H9 (cell line): Measurements from ENCODE around the gene MRC2. TPM values are rescaled to one million over a fixed set of nuclear protein-coding genes. Genes with fewer than 3 reads are reported as not detected.
A peak's percentile ranks its signal among the peaks of the same experiment; 100 is the strongest.

Experiments
- DNase-seq: peaks from one replicate; pipeline ENCODE4 v3.0.0-alpha.2; 2017
- H2AFZ ChIP-seq: one replicate; pipeline ENCODE4 v1.6.1; 2013; ENCODE audit warnings: mild to moderate bottlenecking, low read length, control low read depth, moderate library complexity
- H2AK5ac ChIP-seq: 2 replicates; pipeline ENCODE4 v1.6.1; 2013; ENCODE audit warnings: low read length, control low read depth, mixed read lengths; ENCODE audit not compliant: insufficient read length
- H2BK120ac ChIP-seq: one replicate; pipeline ENCODE4 v1.6.1; 2013; ENCODE audit warnings: low read depth, mild to moderate bottlenecking, low read length, control low read depth, inconsistent platforms; ENCODE audit not compliant: poor library complexity, severe bottlenecking
- H2BK12ac ChIP-seq: 2 replicates; pipeline ENCODE4 v1.6.1; 2013; ENCODE audit warnings: low read length, control low read depth, mixed read lengths, low read depth; ENCODE audit not compliant: insufficient read length
- H2BK15ac ChIP-seq: 2 replicates; pipeline ENCODE4 v1.6.1; 2013; ENCODE audit warnings: low read depth, low read length, control low read depth
- H2BK20ac ChIP-seq: one replicate; pipeline ENCODE4 v1.6.1; 2013; ENCODE audit warnings: low read depth, mild to moderate bottlenecking, low read length, control low read depth, inconsistent platforms; ENCODE audit not compliant: poor library complexity, severe bottlenecking
- H2BK5ac ChIP-seq: 2 replicates; pipeline ENCODE4 v1.6.1; 2013; ENCODE audit warnings: low read length, control low read depth, mixed read lengths; ENCODE audit not compliant: insufficient read length
- H3K14ac ChIP-seq: 2 replicates; pipeline ENCODE4 v1.6.1; 2013; ENCODE audit warnings: low read length, control low read depth; ENCODE audit not compliant: insufficient read depth
- H3K18ac ChIP-seq: 2 replicates; pipeline ENCODE4 v1.6.1; 2013; ENCODE audit warnings: low read depth, mild to moderate bottlenecking, mixed read lengths, low read length, control low read depth; ENCODE audit not compliant: insufficient read length
- H3K23ac ChIP-seq: 2 replicates; pipeline ENCODE4 v1.6.1; 2013; ENCODE audit warnings: low read length, control low read depth, mixed read lengths, low read depth; ENCODE audit not compliant: insufficient read length
- H3K23me2 ChIP-seq: 2 replicates; pipeline ENCODE4 v1.6.1; 2013; ENCODE audit warnings: low read depth, mild to moderate bottlenecking, mixed read lengths, low read length, control low read depth; ENCODE audit not compliant: insufficient read length, poor library complexity, severe bottlenecking
- H3K27ac ChIP-seq: 2 replicates; pipeline ENCODE4 v1.5.1; 2013; ENCODE audit warnings: low read length, control low read depth, mixed read lengths, low read depth; ENCODE audit not compliant: insufficient read length
- H3K27me3 ChIP-seq: 2 replicates; pipeline ENCODE4 v1.6.1; 2013; ENCODE audit warnings: low read length, control low read depth, inconsistent platforms; ENCODE audit not compliant: insufficient read depth
- H3K4ac ChIP-seq: 2 replicates; pipeline ENCODE4 v1.6.1; 2013; ENCODE audit warnings: low read depth, mild to moderate bottlenecking, control low read depth, inconsistent platforms, low read length, moderate library complexity
- H3K4me1 ChIP-seq: 2 replicates; pipeline ENCODE4 v1.6.1; 2013; ENCODE audit warnings: low read length, control low read depth, inconsistent platforms; ENCODE audit not compliant: insufficient read depth
- H3K4me2 ChIP-seq: 2 replicates; pipeline ENCODE4 v1.6.1; 2013; ENCODE audit warnings: low read length, control low read depth, mixed read lengths; ENCODE audit not compliant: insufficient read length, insufficient read depth
- H3K56ac ChIP-seq: 2 replicates; pipeline ENCODE4 v1.6.1; 2013; ENCODE audit warnings: low read depth, mild to moderate bottlenecking, mixed read lengths, low read length, control low read depth; ENCODE audit not compliant: insufficient read length
- H3K79me1 ChIP-seq: 2 replicates; pipeline ENCODE4 v1.6.1; 2013; ENCODE audit warnings: low read depth, mild to moderate bottlenecking, moderate library complexity, low read length, control low read depth, inconsistent platforms; ENCODE audit not compliant: insufficient read depth, poor library complexity, severe bottlenecking
- H3K79me2 ChIP-seq: 2 replicates; pipeline ENCODE4 v1.6.1; 2013; ENCODE audit warnings: low read length, control low read depth, inconsistent platforms; ENCODE audit not compliant: insufficient read depth
- H3K9ac ChIP-seq: 2 replicates; pipeline ENCODE4 v1.6.1; 2013; ENCODE audit warnings: low read length, control low read depth, mixed read lengths; ENCODE audit not compliant: insufficient read length; ENCODE audit errors: extremely low read depth
- H3K9me3 ChIP-seq: one replicate; pipeline ENCODE4 v1.6.1; 2013; ENCODE audit warnings: low read depth, low read length, inconsistent platforms; ENCODE audit not compliant: control insufficient read depth
- H3T11ph ChIP-seq: one replicate; pipeline ENCODE4 v1.6.1; 2013; ENCODE audit warnings: mild to moderate bottlenecking, low read length, control low read depth, inconsistent platforms
- H4K20me1 ChIP-seq: one replicate; pipeline ENCODE4 v1.6.1; 2013; ENCODE audit not compliant: control insufficient read depth, insufficient read length, insufficient read depth
- H4K5ac ChIP-seq: 2 replicates; pipeline ENCODE4 v1.6.1; 2013; ENCODE audit warnings: low read depth, mild to moderate bottlenecking, mixed read lengths, low read length, control low read depth; ENCODE audit not compliant: insufficient read length
- H4K8ac ChIP-seq: replicated peaks from 2 replicates; pipeline ENCODE4 v1.6.1; 2013; ENCODE audit warnings: low read length, control low read depth, mixed read lengths, low read depth; ENCODE audit not compliant: insufficient read length
- H4K91ac ChIP-seq: 2 replicates; pipeline ENCODE4 v1.6.1; 2013; ENCODE audit warnings: low read depth, mild to moderate bottlenecking, moderate library complexity, mixed read lengths, low read length, control low read depth; ENCODE audit not compliant: insufficient read length
- H3K27ac Mint-ChIP-seq, 3 experiments: 2 replicates in 2 of 3; 3 replicates in 1 of 3; pipeline ENCODE4 v1.8.0; 2020 to 2021; ENCODE audit warnings: mixed read lengths in 3 of 3, mild to moderate bottlenecking in 1 of 3, moderate library complexity in 1 of 3
- H3K27me3 Mint-ChIP-seq: 2 replicates; pipeline ENCODE4 v1.8.0; 2021; ENCODE audit warnings: low read depth, mild to moderate bottlenecking, moderate library complexity, mixed read lengths
- H3K36me3 Mint-ChIP-seq, 3 experiments: 2 replicates in 2 of 3; 3 replicates in 1 of 3; pipeline ENCODE4 v1.8.0; 2020 to 2021; ENCODE audit warnings: low read depth in 3 of 3, mixed read lengths in 3 of 3; ENCODE audit not compliant: insufficient read depth in 1 of 3
- H3K4me1 Mint-ChIP-seq, 2 experiments: 2 replicates each; pipeline ENCODE4 v1.8.0; 2020; ENCODE audit warnings: mixed read lengths in 2 of 2
- H3K4me3 Mint-ChIP-seq, 2 experiments: 2 replicates in 1 of 2; 3 replicates in 1 of 2; pipeline ENCODE4 v1.8.0; 2020 to 2021; ENCODE audit warnings: mild to moderate bottlenecking in 2 of 2, mixed read lengths in 2 of 2, moderate library complexity in 1 of 2
- H3K9me3 Mint-ChIP-seq, 2 experiments: 2 replicates in 1 of 2; 3 replicates in 1 of 2; pipeline ENCODE4 v1.8.0; 2020; ENCODE audit warnings: mild to moderate bottlenecking in 2 of 2, mixed read lengths in 2 of 2, moderate library complexity in 1 of 2
- WGBS: extraction: QIAGEN DNeasy Blood & Tissue Kit; methylation state at CpG from one replicate; pipeline ENCODE4 v1.1.7; 2013; ENCODE audit warnings: missing lambda C conversion rate, low lambda C conversion rate, mixed read lengths; ENCODE audit not compliant: insufficient read length; ENCODE audit errors: extremely low coverage; 5-methylcytosine and 5-hydroxymethylcytosine counted together
- total RNA-seq: library from RNA; stranded (reverse); gene quantifications from 2 replicates; pipeline ENCODE4 v1.2.1, GENCODE V29; 2021
- TF ChIP-seq, protein P1 (sequence below): fragments of 200-600 bp; sonication (generic); conservative IDR thresholded peaks from 3 replicates; pipeline ENCODE4 v1.8.0; 2021; ENCODE audit warnings: antibody characterized with exemption, mild to moderate bottlenecking

Gene MRC2
- total RNA-seq, 1 experiment from 2014 or later = 18.7 TPM

DNA sequence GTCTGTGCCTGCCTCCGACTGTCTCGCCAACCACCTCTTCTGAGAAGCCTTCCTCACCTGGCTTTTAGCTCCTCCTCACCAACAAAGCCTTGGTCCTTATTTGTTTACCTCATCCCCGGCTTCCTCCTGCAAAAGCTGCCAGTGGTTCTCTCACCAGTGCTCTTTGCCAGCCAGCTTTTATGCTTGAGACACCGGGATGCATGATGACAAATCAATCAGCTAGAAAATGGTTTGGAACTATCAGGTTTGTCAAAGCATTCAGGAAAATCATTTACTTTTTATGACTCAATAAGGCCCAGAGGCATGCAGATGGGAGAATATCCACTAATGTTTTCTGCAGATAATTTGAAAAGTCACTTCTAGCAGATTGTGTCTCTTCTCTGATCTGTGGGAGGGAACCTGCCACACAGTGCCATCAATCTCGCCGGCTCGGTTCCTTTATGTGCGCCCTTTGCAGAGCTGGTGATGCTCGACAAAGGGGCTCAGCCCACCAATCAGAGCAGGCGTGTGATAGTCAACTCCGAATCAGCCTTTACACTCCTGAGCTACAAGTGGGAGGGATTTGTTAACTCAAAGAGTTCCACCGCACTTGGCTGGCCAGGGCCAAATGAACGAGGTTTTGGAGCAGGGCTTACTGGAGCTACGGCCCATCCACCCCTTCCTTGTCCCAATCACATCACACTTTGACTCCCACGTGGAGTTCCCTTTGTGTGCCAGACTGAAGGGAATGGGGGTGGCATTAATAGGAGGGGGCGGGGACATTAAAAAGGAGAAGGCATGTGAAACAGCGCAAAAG lies 85.8 kb downstream of the MRC2 start:
- no CpG with 5 or more reads among the region's 17 CpGs for WGBS

More for the DNA sequence above, 85.8 kb downstream of the MRC2 start:
- Histone ChIP-seq H4K20me1 (no peaks in the 10 kb centered on the region), H3K9me3 (no peaks in the 10 kb centered on the region), H4K8ac (no peak overlapping the region), H3K56ac (no peak overlapping the region), H3K23me2 (no peaks in the 10 kb centered on the region), H3K4me1 (no peaks in the 10 kb centered on the region), H4K91ac (no peak overlapping the region), H2BK120ac (no peak overlapping the region), H3K18ac (no peak overlapping the region), H2BK20ac (no peak overlapping the region), H3K4ac (no peak overlapping the region), H3K27ac (no peak overlapping the region), H3K23ac (no peak overlapping the region), H3K79me1 (no peaks in the 10 kb centered on the region), H2BK12ac (no peak overlapping the region), H3K14ac (no peak overlapping the region), H3K27me3 (no peaks in the 10 kb centered on the region), H3K79me2 (no peaks in the 10 kb centered on the region), H2BK5ac (no peak overlapping the region), H3T11ph (no peak overlapping the region), H2AFZ (peak overlapping the region; percentile 51), H4K5ac (no peak overlapping the region), H3K4me2 (no peak overlapping the region), H2BK15ac (no peak overlapping the region), H2AK5ac (no peak overlapping the region), H3K9ac (no peak overlapping the region)
- Mint-ChIP-seq H3K4me1 (peaks cover 10 to 16% of the 10 kb centered on the region in 2 experiments), H3K36me3 (peaks cover 7 to 16% (median 14%) of the 10 kb centered on the region in 3 experiments), H3K4me3 (no peak overlapping the region), H3K9me3 (peaks cover 12 to 18% of the 10 kb centered on the region in 2 experiments), H3K27me3 (peaks cover 15% of the 10 kb centered on the region), H3K27ac (no peak overlapping the region)
- TF ChIP-seq, protein P1, sequence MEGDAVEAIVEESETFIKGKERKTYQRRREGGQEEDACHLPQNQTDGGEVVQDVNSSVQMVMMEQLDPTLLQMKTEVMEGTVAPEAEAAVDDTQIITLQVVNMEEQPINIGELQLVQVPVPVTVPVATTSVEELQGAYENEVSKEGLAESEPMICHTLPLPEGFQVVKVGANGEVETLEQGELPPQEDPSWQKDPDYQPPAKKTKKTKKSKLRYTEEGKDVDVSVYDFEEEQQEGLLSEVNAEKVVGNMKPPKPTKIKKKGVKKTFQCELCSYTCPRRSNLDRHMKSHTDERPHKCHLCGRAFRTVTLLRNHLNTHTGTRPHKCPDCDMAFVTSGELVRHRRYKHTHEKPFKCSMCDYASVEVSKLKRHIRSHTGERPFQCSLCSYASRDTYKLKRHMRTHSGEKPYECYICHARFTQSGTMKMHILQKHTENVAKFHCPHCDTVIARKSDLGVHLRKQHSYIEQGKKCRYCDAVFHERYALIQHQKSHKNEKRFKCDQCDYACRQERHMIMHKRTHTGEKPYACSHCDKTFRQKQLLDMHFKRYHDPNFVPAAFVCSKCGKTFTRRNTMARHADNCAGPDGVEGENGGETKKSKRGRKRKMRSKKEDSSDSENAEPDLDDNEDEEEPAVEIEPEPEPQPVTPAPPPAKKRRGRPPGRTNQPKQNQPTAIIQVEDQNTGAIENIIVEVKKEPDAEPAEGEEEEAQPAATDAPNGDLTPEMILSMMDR = no peak
- peak; percentile 70 for DNase-seq
